BJ (cell line): ENCODE results near the gene FLVCR1. TPM values are rescaled to one million over a fixed set of nuclear protein-coding genes. Genes with fewer than 3 reads are reported as not detected.

Source experiments
- CTCF ChIA-PET: fragments of 350-600 bp; formaldehyde crosslinking; extraction: SDS; loops from one replicate; lab custom pipeline; 2021; ENCODE audit warnings: antibody characterized with exemption, inconsistent platforms; lab: Yijun Ruan, JAX
- POLR2A ChIA-PET: fragments of 300-600 bp; sonication (Branson Sonifier 250); formaldehyde crosslinking; extraction: SDS; loops from one replicate; lab custom pipeline; 2021; ENCODE audit warnings: antibody characterized with exemption; lab: Charles Lee
- DNase-seq: peaks from one replicate; pipeline ENCODE4 v3.0.0-alpha.2; 2011; ENCODE audit warnings: low read depth
- H3K27me3 ChIP-seq: 2 replicates; pipeline ENCODE4 v1.6.0; 2011; ENCODE audit warnings: low read length; ENCODE audit not compliant: control insufficient read depth, insufficient read depth
- H3K36me3 ChIP-seq: 2 replicates; pipeline ENCODE4 v1.5.1; 2011; ENCODE audit warnings: low read length; ENCODE audit not compliant: control insufficient read depth, insufficient read depth
- H3K4me3 ChIP-seq: 2 replicates; pipeline ENCODE4 v1.5.1; 2011; ENCODE audit warnings: low read depth, mild to moderate bottlenecking, control low read depth, low read length
- polyA plus RNA-seq: library from polyadenylated mRNA; depleted of rRNA; stranded (reverse); fragments of >200 nt; gene quantifications from 2 replicates; pipeline ENCODE4 v1.2.3, GENCODE V29; 2011; rRNA removed
- small RNA-seq: library from RNA; depleted of rRNA; stranded (forward); fragments of <200 nt; gene quantifications from one replicate; pipeline ENCODE3, GENCODE V24; 2012; ENCODE audit warnings: low replicate concordance, low read depth; ENCODE audit not compliant: insufficient read length
- TF ChIP-seq, protein P1 (sequence below): IDR thresholded peaks from 2 replicates; pipeline ENCODE4 v1.5.1; 2011; ENCODE audit warnings: low read depth, mild to moderate bottlenecking, control low read depth, inconsistent platforms, low read length, moderate library complexity; ENCODE audit not compliant: insufficient read depth

The FLVCR1 gene
- polyA plus RNA-seq, 1 experiment: 0.88 TPM

DNA sequence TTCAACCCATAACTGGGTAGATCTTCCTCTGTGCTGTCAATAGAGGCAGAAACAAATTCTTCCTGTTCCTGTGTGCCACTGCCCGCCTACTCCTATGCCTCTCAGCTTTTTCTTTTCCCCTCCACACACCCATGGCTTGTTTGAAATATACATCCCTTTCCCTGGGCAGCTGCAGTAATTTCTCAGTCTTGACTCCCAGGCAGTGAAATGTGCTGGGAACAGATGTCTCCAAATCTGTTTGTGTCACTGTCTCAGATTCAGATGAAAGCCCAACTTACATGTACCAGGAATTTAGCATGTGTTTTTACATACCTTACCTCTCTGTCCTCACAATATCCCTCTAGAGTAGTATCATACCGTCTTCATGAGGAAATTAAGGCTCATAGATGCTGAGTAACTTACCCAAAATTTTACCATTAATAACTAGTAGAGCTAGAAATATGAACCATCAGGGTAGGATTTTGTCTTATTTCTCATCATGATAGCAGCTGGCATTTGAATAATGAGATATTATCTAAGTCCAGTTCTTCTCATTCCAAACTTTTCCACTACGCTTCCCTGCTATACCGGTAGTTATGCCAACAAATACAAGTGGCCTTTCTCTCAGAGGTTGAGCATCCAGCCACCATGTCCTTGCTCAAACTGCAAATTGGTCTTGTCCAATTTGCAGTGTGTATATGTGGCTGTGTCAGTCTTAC is 87.5 kb downstream of the FLVCR1 start:
- no peaks in the 10 kb centered on the region for H3K36me3 ChIP-seq
- TF ChIP-seq, protein P1, sequence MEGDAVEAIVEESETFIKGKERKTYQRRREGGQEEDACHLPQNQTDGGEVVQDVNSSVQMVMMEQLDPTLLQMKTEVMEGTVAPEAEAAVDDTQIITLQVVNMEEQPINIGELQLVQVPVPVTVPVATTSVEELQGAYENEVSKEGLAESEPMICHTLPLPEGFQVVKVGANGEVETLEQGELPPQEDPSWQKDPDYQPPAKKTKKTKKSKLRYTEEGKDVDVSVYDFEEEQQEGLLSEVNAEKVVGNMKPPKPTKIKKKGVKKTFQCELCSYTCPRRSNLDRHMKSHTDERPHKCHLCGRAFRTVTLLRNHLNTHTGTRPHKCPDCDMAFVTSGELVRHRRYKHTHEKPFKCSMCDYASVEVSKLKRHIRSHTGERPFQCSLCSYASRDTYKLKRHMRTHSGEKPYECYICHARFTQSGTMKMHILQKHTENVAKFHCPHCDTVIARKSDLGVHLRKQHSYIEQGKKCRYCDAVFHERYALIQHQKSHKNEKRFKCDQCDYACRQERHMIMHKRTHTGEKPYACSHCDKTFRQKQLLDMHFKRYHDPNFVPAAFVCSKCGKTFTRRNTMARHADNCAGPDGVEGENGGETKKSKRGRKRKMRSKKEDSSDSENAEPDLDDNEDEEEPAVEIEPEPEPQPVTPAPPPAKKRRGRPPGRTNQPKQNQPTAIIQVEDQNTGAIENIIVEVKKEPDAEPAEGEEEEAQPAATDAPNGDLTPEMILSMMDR: no peak
- DNase-seq: no peak
- CTCF ChIA-PET: interaction anchor here (1.3 kb wide), 1 partner anchor 8 kb away, joined by 5 read pairs; no protein-coding TSS in a partner anchor
- no peak overlapping the region for H3K4me3 ChIP-seq
- H3K27me3 ChIP-seq: peaks cover 2% of the 10 kb centered on the region
- POLR2A ChIA-PET: interaction anchor here (0.7 kb wide), 1 partner anchor 27 kb away, joined by 6 read pairs; no protein-coding TSS in a partner anchor

GRCh38 chr1:212946872-212947271 is 88.8 kb downstream of the FLVCR1 start:
- ChIA-PET POLR2A (no interaction called here), CTCF (interaction anchor here (0.8 to 1.3 kb wide), 2 partner anchors 9 to 21 kb away, joined by 4 to 5 read pairs; no protein-coding TSS in a partner anchor)
- DNase-seq: no peak
- no peak overlapping the region for H3K4me3 ChIP-seq
- TF ChIP-seq, protein P1: no peak
- no peaks in the 10 kb centered on the region for H3K36me3 ChIP-seq
- peaks cover 9% of the 10 kb centered on the region for H3K27me3 ChIP-seq

Small RNAs within 50 kb of the gene (small RNA-seq; reads per million reads assigned to genes)
- gene AC104333.1 (not detected), gene AC104333.2 (not detected)

Other genes starting within 250 kb of the FLVCR1 start
- 4.5 and 5.6 TPM in 2 replicates for gene ATF3, start 249.5 kb upstream of the FLVCR1 start, polyA plus RNA-seq
- gene BATF3, start 158.4 kb upstream of the FLVCR1 start, polyA plus RNA-seq: 1.5 and 1.7 TPM in 2 replicates
- gene NSL1, start 66.5 kb upstream of the FLVCR1 start, polyA plus RNA-seq: 16.4 and 22.7 TPM in 2 replicates
- gene TATDN3, start 66.4 kb upstream of the FLVCR1 start, polyA plus RNA-seq: 4.6 and 9.5 TPM in 2 replicates
- not detected in 2 replicates for gene SPATA45, start 10.6 kb upstream of the FLVCR1 start, polyA plus RNA-seq
- gene VASH2, start 92.3 kb downstream of the FLVCR1 start, polyA plus RNA-seq: 0.04 and 0.12 TPM in 2 replicates
- 13.3 and 23.2 TPM in 2 replicates for gene ANGEL2, start 157.6 kb downstream of the FLVCR1 start, polyA plus RNA-seq
- 6.7 and 14.7 TPM in 2 replicates for gene RPS6KC1, start 193.0 kb downstream of the FLVCR1 start, polyA plus RNA-seq